HEK293 (cell line): ENCODE results near the gene AXIN1.

Source experiments
- GLIS2 ChIP-seq: fragments of 450-650 bp; formaldehyde crosslinking; IDR thresholded peaks from 2 replicates; pipeline ENCODE4 v1.5.1; 2016; ENCODE audit warnings: missing biosample characterization, missing genetic modification characterization
- KLF1 ChIP-seq: fragments of 450-650 bp; formaldehyde crosslinking; IDR thresholded peaks from 2 replicates; pipeline ENCODE4 v1.5.1; 2016; ENCODE audit warnings: missing biosample characterization, missing genetic modification characterization
- KLF7 ChIP-seq: fragments of 450-650 bp; formaldehyde crosslinking; IDR thresholded peaks from 2 replicates; pipeline ENCODE4 v1.5.1; 2016; ENCODE audit warnings: missing biosample characterization, missing genetic modification characterization, borderline replicate concordance
- KLF8 ChIP-seq: fragments of 450-650 bp; formaldehyde crosslinking; IDR thresholded peaks from 2 replicates; pipeline ENCODE4 v1.5.1; 2016; ENCODE audit warnings: missing biosample characterization, missing genetic modification characterization
- MEIS1 ChIP-seq: sonication (generic); formaldehyde crosslinking; IDR thresholded peaks from 2 replicates; pipeline ENCODE4 v1.8.1; 2022; ENCODE audit warnings: missing genetic modification reagents, mild to moderate bottlenecking, borderline replicate concordance
- REST ChIP-seq: fragments of 450-650 bp; formaldehyde crosslinking; IDR thresholded peaks from 2 replicates; pipeline ENCODE4 v1.5.1; 2016; ENCODE audit warnings: missing biosample characterization, missing genetic modification characterization
- SETDB1 ChIP-seq: IDR thresholded peaks from one replicate; pipeline ENCODE4 v1.6.1; 2017; ENCODE audit warnings: mild to moderate bottlenecking, low read length, moderate library complexity, mixed read lengths; ENCODE audit not compliant: insufficient read length
- TSHZ1 ChIP-seq: fragments of 450-650 bp; formaldehyde crosslinking; IDR thresholded peaks from 2 replicates; pipeline ENCODE4 v1.5.1; 2016; ENCODE audit warnings: missing biosample characterization, missing genetic modification characterization, borderline replicate concordance
- ZBTB26 ChIP-seq: fragments of 450-650 bp; formaldehyde crosslinking; optimal IDR thresholded peaks from 2 replicates; pipeline ENCODE3; 2016; ENCODE audit warnings: missing biosample characterization, mild to moderate bottlenecking, missing genetic modification characterization
- ZBTB44 ChIP-seq: fragments of 450-650 bp; IDR thresholded peaks from 2 replicates; pipeline ENCODE4 v1.5.1; 2018; ENCODE audit warnings: missing biosample characterization, mild to moderate bottlenecking, missing genetic modification characterization
- ZBTB6 ChIP-seq: fragments of 450-650 bp; formaldehyde crosslinking; IDR thresholded peaks from 2 replicates; pipeline ENCODE4 v1.5.1; 2017; ENCODE audit warnings: missing biosample characterization, missing genetic modification characterization
- ZBTB8A ChIP-seq: fragments of 450-650 bp; formaldehyde crosslinking; IDR thresholded peaks from 2 replicates; pipeline ENCODE4 v1.5.1; 2016; ENCODE audit warnings: missing biosample characterization, missing genetic modification characterization
- ZNF148 ChIP-seq: fragments of 450-650 bp; formaldehyde crosslinking; IDR thresholded peaks from 2 replicates; pipeline ENCODE4 v1.5.0; 2017; ENCODE audit warnings: missing biosample characterization, missing genetic modification characterization, borderline replicate concordance
- ZNF248 ChIP-seq: fragments of 450-650 bp; formaldehyde crosslinking; IDR thresholded peaks from 2 replicates; pipeline ENCODE4 v1.5.1; 2017; ENCODE audit warnings: missing biosample characterization, missing genetic modification characterization
- ZNF335 ChIP-seq: fragments of 450-650 bp; formaldehyde crosslinking; conservative IDR thresholded peaks from 2 replicates; pipeline ENCODE4 v1.5.1; 2016; ENCODE audit warnings: missing biosample characterization, missing genetic modification characterization
- ZNF560 ChIP-seq: fragments of 450-650 bp; formaldehyde crosslinking; IDR thresholded peaks from 2 replicates; pipeline ENCODE4 v1.5.1; 2017; ENCODE audit warnings: missing biosample characterization, missing genetic modification characterization, borderline replicate concordance
- ZNF561 ChIP-seq: fragments of 450-650 bp; IDR thresholded peaks from 2 replicates; pipeline ENCODE4 v1.5.1; 2018; ENCODE audit warnings: missing biosample characterization, missing genetic modification characterization, borderline replicate concordance
- ZNF571 ChIP-seq: fragments of 450-650 bp; formaldehyde crosslinking; IDR thresholded peaks from 2 replicates; pipeline ENCODE4 v1.5.0; 2017; ENCODE audit warnings: missing biosample characterization, missing genetic modification characterization
- ZNF610 ChIP-seq: fragments of 450-650 bp; formaldehyde crosslinking; IDR thresholded peaks from 2 replicates; pipeline ENCODE4 v1.5.1; 2016; ENCODE audit warnings: missing biosample characterization, missing genetic modification characterization, borderline replicate concordance
- ZNF621 ChIP-seq: fragments of 450-650 bp; formaldehyde crosslinking; IDR thresholded peaks from 2 replicates; pipeline ENCODE4 v1.5.1; 2017; ENCODE audit warnings: missing biosample characterization, missing genetic modification characterization
- ZNF626 ChIP-seq: fragments of 450-650 bp; sonication (Bioruptor Pico); formaldehyde crosslinking; IDR thresholded peaks from 2 replicates; pipeline ENCODE4 v1.5.1; 2018; ENCODE audit warnings: missing biosample characterization, missing genetic modification characterization, inconsistent platforms
- ZNF660 ChIP-seq: fragments of 450-650 bp; IDR thresholded peaks from 2 replicates; pipeline ENCODE4 v1.5.1; 2018; ENCODE audit warnings: missing biosample characterization, mild to moderate bottlenecking, missing genetic modification characterization
- ZSCAN18 ChIP-seq: fragments of 450-650 bp; formaldehyde crosslinking; IDR thresholded peaks from 2 replicates; pipeline ENCODE4 v1.5.1; 2016; ENCODE audit warnings: missing biosample characterization, missing genetic modification characterization

The AXIN1 gene

GRCh38 chr16:381789-382717, 29.5 kb upstream of the AXIN1 start, which contains the start of gene PGAP6 (continued):
- TF ChIP-seq ZNF148 (no peak), SETDB1 (no peak), KLF7 (tag by site-specific recombination) (no peak), ZNF610 (tag by site-specific recombination) (no peak), ZBTB26 (tag by site-specific recombination) (peak; percentile 52), ZNF561 (tag by site-specific recombination) (peak; percentile 32; the same call in 1 of the 2 replicates), ZNF571 (no peak), ZBTB6 (tag by site-specific recombination) (no peak), ZNF621 (tag by site-specific recombination) (no peak), KLF8 (tag by site-specific recombination) (no peak), MEIS1 (CRISPR knock-in tag) (no peak), ZBTB8A (tag by site-specific recombination) (peak; percentile 35), ZNF660 (tag by site-specific recombination) (no peak), GLIS2 (tag by site-specific recombination) (peak; percentile 77), KLF1 (tag by site-specific recombination) (no peak), ZNF248 (no peak), ZSCAN18 (tag by site-specific recombination) (no peak), ZBTB44 (no peak), ZNF626 (tag by site-specific recombination) (no peak), REST (tag by site-specific recombination) (no peak), ZNF560 (tag by site-specific recombination) (no peak), ZNF335 (tag by site-specific recombination) (no peak; the same call in 1 of the 2 replicates), TSHZ1 (tag by site-specific recombination) (no peak)
